Occipital lobe (tissue), 2 donors: ENCODE results near the gene FAM131A. TPM values are rescaled to one million over a fixed set of nuclear protein-coding genes. Genes with fewer than 3 reads are reported as not detected.

Source experiments
- DNase-seq: peaks from one replicate; lab custom pipeline; 2025; lab: John Stamatoyannopoulos, UW
- total RNA-seq: library from RNA; depleted of rRNA; stranded (reverse); fragments of >200 nt; gene quantifications from one replicate; pipeline ENCODE4 v1.2.3, GENCODE V29; 2014

The FAM131A gene
- total RNA-seq = 61.6 TPM

- peak; percentile 72 for DNase-seq
Measured at GRCh38 chr3:184337399-184337714, at the start of gene FAM131A. Gene FAM131A, plus strand, starts transcription at chr3:184337600. Its CDS starts 31 bp downstream, at chr3:184337631.

- peak; percentile 29 for DNase-seq
Measured at GRCh38 chr3:184289426-184289938, 47.9 kb upstream of the FAM131A start.

DNA sequence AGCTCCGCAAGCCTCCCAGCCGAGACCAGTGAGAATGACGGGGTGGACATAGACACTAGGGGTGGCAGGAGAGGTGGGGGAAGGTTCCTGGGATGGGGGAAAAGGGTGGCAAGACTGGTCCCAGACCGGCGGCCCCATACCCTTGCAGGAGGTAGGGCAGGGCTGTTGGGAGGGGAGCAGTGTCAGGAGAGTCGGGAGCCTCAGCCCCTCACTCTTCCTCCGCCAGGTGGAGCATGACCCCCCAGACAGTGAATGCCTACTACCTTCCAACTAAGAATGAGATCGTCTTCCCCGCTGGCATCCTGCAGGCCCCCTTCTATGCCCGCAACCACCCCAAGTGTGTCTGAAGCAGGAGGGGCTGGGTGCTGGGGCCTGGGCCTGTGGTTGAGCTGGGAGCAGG lies 47.1 kb upstream of the FAM131A start:
- DNase-seq = no peak

DNA sequence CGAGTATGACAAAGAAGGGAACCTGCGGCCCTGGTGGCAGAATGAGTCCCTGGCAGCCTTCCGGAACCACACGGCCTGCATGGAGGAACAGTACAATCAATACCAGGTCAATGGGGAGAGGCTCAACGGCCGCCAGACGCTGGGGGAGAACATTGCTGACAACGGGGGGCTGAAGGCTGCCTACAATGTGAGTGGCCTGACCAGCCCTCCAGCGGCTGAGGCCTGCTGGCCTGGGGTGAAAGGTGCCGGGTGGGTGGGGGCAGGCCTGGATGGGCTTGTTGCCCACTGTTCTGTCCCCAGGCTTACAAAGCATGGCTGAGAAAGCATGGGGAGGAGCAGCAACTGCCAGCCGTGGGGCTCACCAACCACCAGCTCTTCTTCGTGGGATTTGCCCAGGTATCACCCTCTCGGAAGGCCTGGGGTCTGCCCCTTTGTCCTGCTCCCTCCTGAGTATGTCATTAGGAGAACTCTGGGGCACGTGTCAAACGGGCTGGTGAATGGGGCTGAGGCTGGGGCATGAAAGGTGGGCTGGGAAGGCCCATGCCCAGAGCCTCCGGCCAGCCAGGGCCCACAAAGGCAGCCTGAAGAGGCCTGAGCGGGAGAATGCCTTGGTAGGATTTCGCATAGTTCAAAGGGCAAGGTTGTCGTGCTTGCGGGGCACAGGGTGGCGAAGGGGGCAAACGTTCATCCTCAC lies 46.2 kb upstream of the FAM131A start:
- DNase-seq = no peak

GRCh38 chr3:184291738-184292445 lies 45.5 kb upstream of the FAM131A start:
- no peak for DNase-seq

DNA sequence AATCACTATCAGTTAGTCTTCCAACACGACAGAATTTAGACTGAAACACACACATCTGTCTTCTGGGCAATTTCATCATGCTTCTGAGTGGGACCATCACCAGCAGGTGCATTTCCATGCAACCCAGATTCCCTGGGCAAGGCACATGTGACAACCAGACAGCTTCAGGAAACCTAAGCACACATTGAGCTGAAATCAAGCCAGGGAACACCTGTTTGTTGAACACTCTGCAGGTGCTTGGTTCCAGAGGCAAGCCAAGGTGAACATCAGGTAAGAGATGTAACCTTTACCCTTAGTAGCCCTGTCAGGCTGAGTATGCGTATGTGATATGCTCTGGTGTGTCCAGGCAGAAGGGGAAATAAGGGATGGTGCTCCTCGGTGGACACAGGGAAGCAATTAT lies 41.6 kb upstream of the FAM131A start:
- DNase-seq = no peak

- DNase-seq = no peak
Measured at GRCh38 chr3:184296616-184297015, 40.8 kb upstream of the FAM131A start.

GRCh38 chr3:184298759-184299487 lies 38.5 kb upstream of the FAM131A start, which contains the start of gene PSMD2:
Gene PSMD2, plus strand, starts transcription at chr3:184299241. Its CDS starts 26 bp downstream, at chr3:184299267.
- DNase-seq = peak; percentile 97

- DNase-seq = no peak
Measured at GRCh38 chr3:184299488-184300377, 37.7 kb upstream of the FAM131A start.

- no peak for DNase-seq
Measured at GRCh38 chr3:184300378-184300720, 37.1 kb upstream of the FAM131A start.

- DNase-seq = no peak
Measured at GRCh38 chr3:184305577-184305976, 31.8 kb upstream of the FAM131A start.

DNA sequence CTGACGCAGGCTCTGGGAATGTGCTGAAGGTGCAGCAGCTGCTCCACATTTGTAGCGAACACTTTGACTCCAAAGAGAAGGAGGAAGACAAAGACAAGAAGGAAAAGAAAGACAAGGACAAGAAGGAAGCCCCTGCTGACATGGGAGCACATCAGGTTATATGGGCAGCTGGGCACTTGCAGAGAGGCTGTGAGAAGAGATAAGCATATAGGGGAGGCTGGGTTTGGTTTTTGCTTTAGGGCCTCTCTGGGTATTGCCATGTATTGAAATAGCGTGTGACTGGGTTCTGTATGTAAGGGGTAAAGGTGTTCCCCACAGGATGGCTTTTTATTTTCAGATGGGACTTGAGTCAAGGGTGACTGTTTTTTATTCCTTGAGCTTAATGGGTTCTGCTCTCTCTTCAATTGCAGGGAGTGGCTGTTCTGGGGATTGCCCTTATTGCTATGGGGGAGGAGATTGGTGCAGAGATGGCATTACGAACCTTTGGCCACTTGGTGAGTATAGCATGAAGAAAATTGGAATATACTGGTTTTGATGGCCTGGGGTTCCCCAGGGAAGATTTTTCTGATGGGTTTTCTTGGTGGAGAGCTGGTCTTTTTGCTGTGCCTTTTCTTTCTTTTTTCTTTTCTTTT lies 30.9 kb upstream of the FAM131A start:
- no peak for DNase-seq

DNA sequence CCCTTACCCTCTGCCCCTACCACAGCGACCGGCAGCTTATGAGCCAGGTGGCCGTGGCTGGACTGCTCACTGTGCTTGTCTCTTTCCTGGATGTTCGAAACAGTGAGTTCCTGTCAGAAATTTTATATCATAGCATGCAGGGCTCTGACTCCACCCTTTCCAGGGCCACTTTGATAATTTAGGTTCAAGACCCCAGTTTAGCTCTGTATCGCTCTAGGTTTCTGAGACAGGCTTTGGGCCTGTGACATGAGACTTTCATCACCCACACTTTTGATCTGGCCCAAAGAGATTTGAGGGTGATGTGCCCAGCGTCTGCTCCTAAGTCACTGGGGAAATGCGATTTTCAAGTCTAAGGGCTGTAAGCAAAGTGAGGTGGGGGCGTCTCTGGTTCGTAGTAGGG lies 29.5 kb upstream of the FAM131A start:
- DNase-seq = no peak

- DNase-seq = no peak
Measured at GRCh38 chr3:184308744-184309143, 28.7 kb upstream of the FAM131A start.

- no peak for DNase-seq
Measured at GRCh38 chr3:184311633-184312032, 25.8 kb upstream of the FAM131A start.

GRCh38 chr3:184314363-184314699 lies 23.1 kb upstream of the FAM131A start, which contains the start of gene EIF4G1:
Gene EIF4G1, plus strand, starts transcription at chr3:184314606. Its CDS starts 1,191 bp downstream, at chr3:184315797.
- peak; percentile 89 for DNase-seq

- DNase-seq = no peak
Measured at GRCh38 chr3:184314700-184315542, 22.5 kb upstream of the FAM131A start.

DNA sequence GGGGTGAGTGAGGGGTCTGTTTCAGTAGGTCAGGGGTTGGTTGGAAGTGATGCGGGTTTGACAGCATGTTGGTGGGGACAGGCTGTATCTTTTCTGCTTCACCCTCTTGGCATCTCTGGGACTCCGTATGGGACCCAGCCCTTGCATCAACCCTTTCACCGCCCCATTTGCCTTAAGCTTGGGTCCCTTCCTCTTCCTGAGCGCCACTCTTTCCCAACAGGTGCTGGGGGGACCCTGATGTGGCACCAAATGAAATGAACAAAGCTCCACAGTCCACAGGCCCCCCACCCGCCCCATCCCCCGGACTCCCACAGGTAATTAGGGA lies 21.9 kb upstream of the FAM131A start:
- no peak for DNase-seq

- DNase-seq = no peak
Measured at GRCh38 chr3:184315871-184316661, 21.3 kb upstream of the FAM131A start.
